22Rv1 (cell line): ENCODE measurements around the gene JUP.

Experiments
- CTCF ChIP-seq: fragments of 450-650 bp; IDR thresholded peaks from 2 replicates; pipeline ENCODE4 v1.5.1; 2017; ENCODE audit warnings: mild to moderate bottlenecking
- ZFX ChIP-seq: fragments of 450-650 bp; IDR thresholded peaks from 2 replicates; pipeline ENCODE4 v1.6.1; 2017; ENCODE audit warnings: antibody characterized with exemption, borderline replicate concordance

GRCh38 chr17:41739661-41740352 is 46.7 kb downstream of the JUP start:
- no peak for TF ChIP-seq ZFX
- TF ChIP-seq CTCF: no peak
